DND-41 (cell line): ENCODE data around the gene TP53RK.

ENCODE experiments used
- ATAC-seq: fragments of 200-7000 bp; cut with Tn5 transposase; 3 replicates; pipeline ENCODE4 v1.9.1; 2021; ENCODE audit warnings: low read depth; ENCODE audit not compliant: insufficient read depth
- DNase-seq: peaks from one replicate; pipeline ENCODE4 v3.0.0-alpha.2; 2020
- H2AFZ ChIP-seq: 2 replicates; pipeline ENCODE4 v1.6.0; 2012; ENCODE audit warnings: low read depth, low read length
- H3K27ac ChIP-seq: 2 replicates; pipeline ENCODE4 v1.5.1; 2012; ENCODE audit warnings: low read length, inconsistent platforms
- H3K27me3 ChIP-seq: fragments of 200-600 bp; sonication (generic); 2 replicates; pipeline ENCODE4 v1.6.0; 2012; ENCODE audit warnings: low read length, mild to moderate bottlenecking, inconsistent platforms; ENCODE audit not compliant: insufficient read depth, poor library complexity
- H3K36me3 ChIP-seq: 2 replicates; pipeline ENCODE4 v1.5.1; 2012; ENCODE audit warnings: low read length, inconsistent platforms; ENCODE audit not compliant: insufficient read depth
- H3K4me1 ChIP-seq: 2 replicates; pipeline ENCODE4 v1.5.1; 2012; ENCODE audit warnings: mild to moderate bottlenecking, low read length; ENCODE audit not compliant: insufficient read depth
- H3K4me2 ChIP-seq: 2 replicates; pipeline ENCODE4 v1.6.0; 2012; ENCODE audit warnings: mild to moderate bottlenecking, moderate library complexity, low read length, inconsistent platforms; ENCODE audit not compliant: insufficient read depth
- H3K4me3 ChIP-seq, 2 experiments: fragments of 200-600 bp in 1 of 2; shearing (Covaris generic) in 1 of 2; 2 replicates each; pipeline ENCODE4 v1.5.1; 2012 to 2016; ENCODE audit warnings: inconsistent platforms in 2 of 2, low read length in 2 of 2, mild to moderate bottlenecking in 2 of 2, low read depth in 1 of 2, moderate library complexity in 1 of 2
- H3K79me2 ChIP-seq: 2 replicates; pipeline ENCODE4 v1.6.0; 2012; ENCODE audit warnings: low read length, inconsistent platforms; ENCODE audit not compliant: insufficient read depth
- H3K9ac ChIP-seq: 2 replicates; pipeline ENCODE4 v1.6.0; 2012; ENCODE audit warnings: low read depth, mild to moderate bottlenecking, inconsistent platforms, low read length, moderate library complexity
- H3K9me3 ChIP-seq: 2 replicates; pipeline ENCODE4 v1.5.1; 2012; ENCODE audit warnings: low read length, moderate library complexity, mild to moderate bottlenecking, inconsistent platforms; ENCODE audit not compliant: insufficient read depth, severe bottlenecking
- H4K20me1 ChIP-seq: 2 replicates; pipeline ENCODE4 v1.6.0; 2012; ENCODE audit warnings: low read length; ENCODE audit not compliant: insufficient read depth
- CTCF ChIP-seq: IDR thresholded peaks from 2 replicates; pipeline ENCODE4 v1.5.1; 2012; ENCODE audit warnings: borderline replicate concordance, low read length, moderate library complexity, mild to moderate bottlenecking; ENCODE audit not compliant: poor library complexity, severe bottlenecking; ENCODE audit errors: extremely low read depth
- EZH2 ChIP-seq: IDR thresholded peaks from 3 replicates; pipeline ENCODE4 v1.6.1; 2012; ENCODE audit warnings: borderline replicate concordance, low read depth, mild to moderate bottlenecking, moderate library complexity, low read length, inconsistent platforms; ENCODE audit not compliant: severe bottlenecking

The TP53RK gene

GRCh38 chr20:46649650-46649949 lies 39.6 kb downstream of the TP53RK start:
- ATAC-seq (no peak), DNase-seq (no peak)
- no peaks in the 10 kb centered on the region for H3K4me1 ChIP-seq
- TF ChIP-seq CTCF (no peak), EZH2 (no peak)
- no peak overlapping the region for H3K4me3 ChIP-seq
- H3K9ac ChIP-seq: no peak overlapping the region
- H3K4me2 ChIP-seq: no peak overlapping the region
- H4K20me1 ChIP-seq: no peaks in the 10 kb centered on the region
- H3K27ac ChIP-seq: no peak overlapping the region
- no peaks in the 10 kb centered on the region for H3K79me2 ChIP-seq
- no peak overlapping the region for H2AFZ ChIP-seq
- H3K27me3 ChIP-seq: no peaks in the 10 kb centered on the region
- no peaks in the 10 kb centered on the region for H3K9me3 ChIP-seq
- H3K36me3 ChIP-seq: no peaks in the 10 kb centered on the region

GRCh38 chr20:46648903-46649649 lies 40.2 kb downstream of the TP53RK start:
- no peak overlapping the region for H3K4me3 ChIP-seq
- no peaks in the 10 kb centered on the region for H3K9me3 ChIP-seq
- H4K20me1 ChIP-seq: no peaks in the 10 kb centered on the region
- no peak overlapping the region for H2AFZ ChIP-seq
- no peaks in the 10 kb centered on the region for H3K4me1 ChIP-seq
- no peaks in the 10 kb centered on the region for H3K36me3 ChIP-seq
- no peaks in the 10 kb centered on the region for H3K27me3 ChIP-seq
- TF ChIP-seq CTCF: no peak
- no peak for TF ChIP-seq EZH2
- ATAC-seq: no peak
- H3K4me2 ChIP-seq: no peak overlapping the region
- no peak overlapping the region for H3K9ac ChIP-seq
- DNase-seq: no peak
- H3K27ac ChIP-seq: no peak overlapping the region
- H3K79me2 ChIP-seq: no peaks in the 10 kb centered on the region

GRCh38 chr20:46647469-46647868 lies 41.8 kb downstream of the TP53RK start:
- Histone ChIP-seq H3K27me3 (peaks cover 1% of the 10 kb centered on the region), H3K79me2 (no peaks in the 10 kb centered on the region), H3K9ac (no peak overlapping the region), H3K27ac (no peak overlapping the region), H3K4me3 (no peak overlapping the region), H2AFZ (no peak overlapping the region), H3K36me3 (no peaks in the 10 kb centered on the region), H4K20me1 (no peaks in the 10 kb centered on the region), H3K4me1 (no peaks in the 10 kb centered on the region), H3K9me3 (no peaks in the 10 kb centered on the region), H3K4me2 (no peak overlapping the region)
- TF ChIP-seq CTCF (no peak), EZH2 (no peak)
- ATAC-seq: no peak
- DNase-seq: no peak
